ENCODE results near the gene SLC51B.

SLC51B gene

DNA sequence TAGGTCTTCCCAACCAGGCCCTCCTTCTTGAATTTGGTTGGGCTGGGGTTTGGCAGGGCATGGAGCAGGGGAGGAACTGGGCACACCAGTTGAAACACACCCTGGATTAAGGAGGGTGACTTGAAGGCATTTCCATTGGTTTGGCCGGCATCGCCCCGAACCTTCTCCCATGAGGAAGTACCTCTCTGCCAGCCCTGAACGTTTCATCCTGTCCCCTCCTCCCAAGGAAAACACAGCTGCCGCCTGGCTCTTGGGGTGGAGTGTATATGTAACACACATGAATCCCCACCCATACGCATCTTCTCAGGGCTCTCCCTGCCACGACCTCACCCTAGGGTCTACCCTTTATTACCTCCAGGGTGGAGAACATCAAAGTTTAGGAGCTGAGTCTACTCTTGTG is 55.3 kb downstream of the SLC51B start:
- DNase-seq (ENCODE audit: low read depth), result no peak

DNA sequence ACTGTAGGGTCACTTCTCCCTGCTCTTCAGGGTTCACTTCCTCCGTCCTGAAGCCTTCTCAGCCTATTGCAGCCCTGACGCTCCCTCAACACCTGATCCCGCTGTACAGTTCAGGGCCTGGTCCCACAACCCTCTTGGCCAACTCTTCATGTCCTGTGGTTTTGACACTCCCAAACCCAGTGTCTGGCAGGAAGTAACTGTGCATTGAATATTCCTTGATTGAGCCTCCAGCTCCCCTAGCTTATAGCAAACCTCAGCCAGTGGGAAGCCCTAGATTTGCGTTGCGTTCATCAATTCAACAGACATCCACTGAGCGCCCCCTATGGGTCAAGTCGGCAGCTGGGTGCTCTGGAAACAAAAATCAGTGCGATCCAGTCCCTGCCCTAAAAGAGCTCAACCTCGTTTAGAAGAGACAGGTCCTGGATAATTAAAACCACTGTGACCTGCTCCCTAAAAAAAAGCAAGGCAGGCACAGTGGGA is 56.3 kb downstream of the SLC51B start:
- DNase-seq (ENCODE audit: low read depth), result no peak

DNA sequence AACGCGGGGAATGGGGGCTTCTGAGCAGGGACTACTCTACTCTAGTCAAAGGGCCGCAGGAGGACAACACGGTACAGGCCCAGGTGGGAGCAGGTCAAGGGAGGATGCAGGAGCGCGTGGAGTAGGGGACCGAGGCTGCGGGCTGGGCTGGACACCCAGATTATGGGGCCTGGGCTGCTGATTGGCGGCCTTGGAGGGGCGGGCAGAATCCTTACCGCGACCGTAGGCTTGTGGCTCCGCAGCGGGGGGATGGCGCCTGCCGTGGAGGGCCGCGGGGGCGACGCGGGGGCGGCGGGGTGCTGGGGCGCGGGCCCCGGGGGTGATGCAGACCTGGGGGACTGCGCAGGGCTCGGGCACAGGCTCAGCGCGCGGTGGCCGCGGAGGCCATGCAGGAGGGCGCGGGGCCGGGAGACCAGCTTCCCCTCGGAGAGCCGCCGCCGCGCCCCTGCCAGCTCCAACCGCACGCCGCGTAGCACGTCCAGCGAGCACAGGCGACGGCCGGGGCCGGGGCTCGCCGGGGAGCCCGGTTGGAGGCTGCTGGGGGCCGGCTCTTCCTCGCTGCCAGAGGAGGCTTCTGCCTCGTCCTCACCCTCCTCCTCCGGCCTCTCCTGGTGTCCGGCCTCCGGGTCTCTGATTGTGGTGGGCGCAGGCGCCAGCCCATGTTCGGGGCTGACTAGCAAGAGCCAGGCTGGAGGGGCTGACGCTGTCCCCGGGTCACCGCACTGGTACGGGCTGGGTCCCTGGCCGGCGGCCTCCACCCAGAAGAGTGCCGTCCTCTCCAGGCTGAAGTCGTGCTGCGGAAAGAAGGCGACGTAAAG is 56.9 kb downstream of the SLC51B start:
- DNase-seq (ENCODE audit: low read depth), result no peak

DNA sequence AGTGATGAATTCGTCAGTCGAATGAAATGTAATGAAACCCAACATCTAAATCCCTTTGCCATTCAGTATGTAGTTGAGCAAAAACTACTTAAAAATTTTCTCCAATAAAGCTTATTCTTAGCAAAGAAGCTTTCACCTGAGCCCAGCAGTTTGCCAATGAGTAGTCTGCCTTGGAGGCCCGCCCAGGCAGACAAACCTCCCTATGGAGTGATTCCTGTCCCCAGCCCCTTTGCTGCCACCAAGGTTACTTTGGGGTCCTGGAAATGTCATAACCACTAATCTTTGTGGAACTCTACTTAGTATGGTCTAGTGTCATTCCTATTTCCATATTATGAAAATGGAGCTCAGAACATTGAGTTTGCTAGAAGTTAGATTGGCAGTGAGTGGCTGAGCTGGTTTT is 57.7 kb downstream of the SLC51B start:
- DNase-seq (ENCODE audit: low read depth), result no peak
